Pancreas (tissue), 10 donors: ENCODE measurements around the gene STPG4. TPM values are rescaled to one million over a fixed set of nuclear protein-coding genes. Genes with fewer than 3 reads are reported as not detected.
A peak's percentile ranks its signal among the peaks of the same experiment; 100 is the strongest.

ENCODE experiments used
- ATAC-seq, 4 donors: fragments of 200-7000 bp; cut with Tn5 transposase; one replicate each; pipeline versions ENCODE4 v1.8.0 to v1.9.1; 2020; ENCODE audit warnings: mild to moderate bottlenecking in 4 of 4, moderate library complexity in 4 of 4
- DNase-seq, 6 donors: peaks; one replicate each; pipeline ENCODE4 v3.0.0-alpha.2; 2020
- FAIRE-seq: peaks from 2 replicates; lab custom pipeline; 2012; peaks lifted over from hg19 to GRCh38; lab: Jason Lieb, UNC
- H3K27ac ChIP-seq, 4 donors: fragments of 200-600 bp; sonication (generic); 1 replicate in 3 of 4; 2 replicates in 1 of 4; pipeline versions ENCODE4 v1.5.0 to v1.8.0; 2020
- H3K27me3 ChIP-seq, 4 donors: fragments of 200-600 bp; one replicate each; pipeline ENCODE4 v1.8.0; 2021
- H3K36me3 ChIP-seq, 3 donors: fragments of 200-600 bp; sonication (generic) in 1 of 3; one replicate each; pipeline versions ENCODE4 v1.5.0 to v1.8.0; 2020 to 2021
- H3K4me1 ChIP-seq, 3 donors: fragments of 200-600 bp; one replicate each; pipeline ENCODE4 v1.8.0; 2021
- H3K4me3 ChIP-seq, 4 donors: fragments of 200-600 bp; sonication (generic) in 2 of 4; one replicate each; pipeline versions ENCODE4 v1.5.0 to v1.8.0; 2020 to 2021
- H3K9me3 ChIP-seq, 4 donors: fragments of 200-600 bp; one replicate each; pipeline ENCODE4 v1.8.0; 2021
- WGBS, 2 donors: extraction: QIAGEN DNeasy Blood & Tissue Kit; methylation state at CpG; one replicate each; pipeline ENCODE4 v1.1.7; 2013; 5-methylcytosine and 5-hydroxymethylcytosine counted together
- intact Hi-C, 3 donors: fragments of 100-400 bp; cut with DNase I; formaldehyde crosslinking; loops; one replicate each; pipeline versions ENCODE4 v1.11.1 to v1.14.2; 2022
- polyA plus RNA-seq, 2 donors: library from polyadenylated mRNA; stranded (reverse); fragments of 200-250 nt; gene quantifications; one replicate each; pipeline ENCODE4 v1.2.3, GENCODE V29; 2013
- total RNA-seq, 6 donors: library from RNA; stranded (reverse); fragmentation: NEBNext Ultra II Directional in 4 of 6; extraction: Animal tissue kit (Norgen Biotek cat#: 25700) in 4 of 6; gene quantifications; one replicate each; pipeline versions ENCODE4 v1.2.1 to v1.2.4, GENCODE V29; 2021 to 2023
- TF ChIP-seq, protein P1 (sequence below), 4 donors: fragments of 200-600 bp; sonication (generic) in 3 of 4; IDR thresholded peaks; one replicate each; pipeline versions ENCODE4 v1.5.0 to v1.8.0; 2021; ENCODE audit warnings: antibody characterized with exemption in 4 of 4
- donor health status: healthy with polysubstance abuse.
- donor health status: DM: no; HTN: no; CAD: no; lungs with moderate emphysema.
- donor health status: DM: no; HTN: no; CAD: no.
- donor health status: control.
- donor health status: control.
- donor health status: Bipolar disorder and iron deficiency.
- donor health status: DM: yes; HTN: yes; CAD: no.
- donor health status: DM: no; HTN: no; CAD: no.
- donor health status: DM: no; HTN: no; CAD: no.
- donor health status: DM: yes; HTN: yes; CAD: no.

The STPG4 gene
- total and polyA plus RNA-seq, 8 donors, result not detected

DNA sequence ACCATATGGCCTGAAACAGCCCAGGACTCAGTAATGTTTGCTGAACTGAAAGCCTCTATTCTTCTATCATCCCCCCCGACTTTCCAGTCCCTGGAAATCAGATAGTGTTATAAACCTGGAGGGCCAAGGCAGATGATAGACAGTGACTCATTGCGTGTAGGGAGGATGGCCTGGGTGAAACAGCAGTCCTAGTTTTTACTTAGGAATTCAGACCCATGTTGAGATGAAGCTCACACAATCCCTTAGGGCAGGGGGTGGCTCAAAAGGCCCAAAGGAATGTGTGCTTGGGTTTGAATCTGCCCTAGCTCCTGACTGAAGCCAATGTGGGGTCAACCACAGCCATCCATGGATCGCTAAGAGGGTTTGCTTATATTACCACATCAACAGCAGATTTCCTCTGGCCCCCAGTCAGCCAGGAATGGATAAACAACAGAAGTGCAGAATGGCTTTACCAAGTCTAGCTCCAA is 43.9 kb upstream of the STPG4 start:
- FAIRE-seq, result no peak
- 80 to 84% methylated on average over 3 of the region's 3 CpGs for WGBS, 2 donors

DNA sequence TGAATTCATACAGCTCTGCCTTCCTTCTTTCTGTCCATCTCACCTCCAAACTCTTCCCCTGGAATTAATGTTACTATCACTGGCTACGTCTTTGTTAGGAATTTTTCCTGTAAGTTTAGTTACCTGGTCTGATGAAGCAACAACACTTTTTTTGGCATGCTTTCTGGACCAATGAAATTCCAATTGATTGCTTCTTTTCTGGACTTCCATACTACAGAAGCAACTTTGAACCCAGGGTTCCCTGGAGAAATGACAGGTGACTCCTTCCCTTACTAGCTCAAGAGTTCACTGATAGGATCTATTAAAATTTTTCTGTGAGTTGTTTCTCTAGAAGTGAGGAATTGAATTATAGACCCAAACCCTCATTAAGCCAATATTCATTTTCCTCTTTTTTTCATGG is 41.4 kb upstream of the STPG4 start:
- Histone ChIP-seq H3K9me3 (no peaks in the 10 kb centered on the region), H3K27ac (no peak overlapping the region), H3K27me3 (no peaks in the 10 kb centered on the region), H3K4me1 (no peaks in the 10 kb centered on the region), H3K4me3 (no peak overlapping the region), H3K36me3 (no peaks in the 10 kb centered on the region)
- WGBS, 2 donors, result 83 to 86% methylated on average over 1 of the region's 1 CpG
- ATAC-seq (no peak), FAIRE-seq (no peak), DNase-seq (no peak)
- intact Hi-C loops, result no loop called here
- TF ChIP-seq, protein P1, sequence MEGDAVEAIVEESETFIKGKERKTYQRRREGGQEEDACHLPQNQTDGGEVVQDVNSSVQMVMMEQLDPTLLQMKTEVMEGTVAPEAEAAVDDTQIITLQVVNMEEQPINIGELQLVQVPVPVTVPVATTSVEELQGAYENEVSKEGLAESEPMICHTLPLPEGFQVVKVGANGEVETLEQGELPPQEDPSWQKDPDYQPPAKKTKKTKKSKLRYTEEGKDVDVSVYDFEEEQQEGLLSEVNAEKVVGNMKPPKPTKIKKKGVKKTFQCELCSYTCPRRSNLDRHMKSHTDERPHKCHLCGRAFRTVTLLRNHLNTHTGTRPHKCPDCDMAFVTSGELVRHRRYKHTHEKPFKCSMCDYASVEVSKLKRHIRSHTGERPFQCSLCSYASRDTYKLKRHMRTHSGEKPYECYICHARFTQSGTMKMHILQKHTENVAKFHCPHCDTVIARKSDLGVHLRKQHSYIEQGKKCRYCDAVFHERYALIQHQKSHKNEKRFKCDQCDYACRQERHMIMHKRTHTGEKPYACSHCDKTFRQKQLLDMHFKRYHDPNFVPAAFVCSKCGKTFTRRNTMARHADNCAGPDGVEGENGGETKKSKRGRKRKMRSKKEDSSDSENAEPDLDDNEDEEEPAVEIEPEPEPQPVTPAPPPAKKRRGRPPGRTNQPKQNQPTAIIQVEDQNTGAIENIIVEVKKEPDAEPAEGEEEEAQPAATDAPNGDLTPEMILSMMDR (IDR thresholded peaks at IDR 0.05), result no peak

More for the DNA sequence above, 43.9 kb upstream of the STPG4 start:
- Histone ChIP-seq H3K9me3 (no peaks in the 10 kb centered on the region), H3K27me3 (no peaks in the 10 kb centered on the region), H3K27ac (no peak overlapping the region), H3K4me3 (no peak overlapping the region), H3K36me3 (no peaks in the 10 kb centered on the region), H3K4me1 (no peaks in the 10 kb centered on the region)
- DNase-seq (no peak), ATAC-seq (peak in 1 of 4 donors; percentile 29)
- TF ChIP-seq, protein P1 (IDR thresholded peaks at IDR 0.05), result no peak
- intact Hi-C loops, result no loop called here

DNA sequence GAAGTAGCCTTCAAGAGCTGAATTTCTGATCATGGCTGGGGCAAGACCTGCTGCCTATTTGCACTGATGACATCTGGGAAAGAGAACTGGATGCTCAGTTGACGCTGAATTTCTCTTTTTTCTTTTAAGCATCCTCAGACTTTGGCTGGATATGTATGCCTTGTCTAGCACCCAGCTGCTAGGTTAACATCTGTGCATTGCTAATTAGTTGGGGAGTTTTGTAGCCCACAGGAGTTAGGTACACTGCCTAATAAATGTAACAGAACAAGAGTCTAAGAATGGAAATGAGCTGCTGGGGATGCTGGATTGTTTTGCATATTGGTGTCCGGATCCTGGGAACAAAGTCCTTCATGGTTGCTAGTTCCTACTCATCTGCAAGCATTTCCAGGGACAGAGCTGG is 40.9 kb upstream of the STPG4 start:
- no peaks in the 10 kb centered on the region for H3K27me3 ChIP-seq
- no peaks in the 10 kb centered on the region for H3K36me3 ChIP-seq
- intact Hi-C loops, result no loop called here
- FAIRE-seq, result no peak
- no peaks in the 10 kb centered on the region for H3K4me1 ChIP-seq
- no peaks in the 10 kb centered on the region for H3K9me3 ChIP-seq
- ATAC-seq, result no peak
- DNase-seq, result no peak
- no peak overlapping the region for H3K27ac ChIP-seq
- TF ChIP-seq, protein P1 (IDR thresholded peaks at IDR 0.05), result no peak
- H3K4me3 ChIP-seq, result no peak overlapping the region
- 83 to 92% methylated on average over 2 of the region's 2 CpGs for WGBS, 2 donors

DNA sequence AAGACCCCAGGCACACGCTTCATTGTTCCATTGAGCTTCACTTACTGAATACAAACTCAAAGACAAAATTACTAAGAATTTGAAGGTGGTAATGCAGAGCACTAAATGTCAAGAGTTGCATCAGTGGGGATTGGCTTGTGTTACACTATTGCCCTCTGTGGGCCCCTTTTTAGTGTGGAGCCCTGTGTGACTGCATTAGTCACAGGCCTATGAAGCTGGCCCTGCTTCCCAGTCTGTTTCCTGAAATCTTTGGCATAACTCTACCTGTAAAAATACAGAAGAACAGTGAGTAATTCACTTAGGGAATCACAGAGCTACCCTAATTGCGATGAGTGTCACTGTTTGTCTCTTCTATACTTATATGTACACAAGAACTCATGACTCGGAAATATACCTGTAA is 40.0 kb upstream of the STPG4 start:
- no peaks in the 10 kb centered on the region for H3K27me3 ChIP-seq
- no peak overlapping the region for H3K27ac ChIP-seq
- DNase-seq, result no peak
- no peaks in the 10 kb centered on the region for H3K36me3 ChIP-seq
- no peaks in the 10 kb centered on the region for H3K4me1 ChIP-seq
- intact Hi-C loops, result no loop called here
- TF ChIP-seq, protein P1 (IDR thresholded peaks at IDR 0.05), result no peak
- H3K4me3 ChIP-seq, result no peak overlapping the region
- WGBS, 2 donors, result 92 to 97% methylated on average over 3 of the region's 3 CpGs
- H3K9me3 ChIP-seq, result no peaks in the 10 kb centered on the region
- ATAC-seq, result no peak
- FAIRE-seq, result no peak

DNA sequence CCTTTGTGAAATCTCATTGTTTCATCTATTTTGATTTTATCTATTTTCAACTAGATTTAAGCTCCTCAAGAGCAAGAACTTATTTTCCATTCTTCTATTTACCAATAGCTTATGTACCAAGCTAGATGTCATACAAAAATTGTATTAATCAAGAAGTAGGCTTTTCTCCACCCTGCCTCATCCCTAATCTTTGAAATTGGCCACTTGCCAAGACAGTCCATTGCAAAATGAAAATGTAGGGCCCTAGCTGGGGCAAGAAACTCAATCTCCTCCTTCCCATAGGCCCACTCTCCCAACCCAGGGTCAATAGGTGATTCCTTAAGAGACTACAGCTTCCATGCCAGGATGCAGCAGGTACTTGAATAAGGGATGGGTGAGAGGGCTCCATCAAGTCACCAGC is 39.3 kb upstream of the STPG4 start:
- no peaks in the 10 kb centered on the region for H3K36me3 ChIP-seq
- TF ChIP-seq, protein P1 (IDR thresholded peaks at IDR 0.05), result no peak
- H3K27me3 ChIP-seq, result no peaks in the 10 kb centered on the region
- H3K9me3 ChIP-seq, result no peaks in the 10 kb centered on the region
- ATAC-seq (no peak), DNase-seq (no peak), FAIRE-seq (no peak)
- H3K27ac ChIP-seq, result no peak overlapping the region
- intact Hi-C loops, result no loop called here
- no peak overlapping the region for H3K4me3 ChIP-seq
- no peaks in the 10 kb centered on the region for H3K4me1 ChIP-seq
